Hepatocyte (in vitro differentiated cells): ENCODE data around the gene H6PD.

ENCODE experiments used
- CTCF ChIP-seq: fragments of 200-600 bp; sonication (generic); IDR thresholded peaks from 2 replicates; pipeline ENCODE4 v1.5.1; 2016; ENCODE audit warnings: antibody characterized with exemption, mild to moderate bottlenecking; ENCODE audit not compliant: poor library complexity
- EZH2 ChIP-seq: fragments of 200-600 bp; sonication (generic); IDR thresholded peaks from 2 replicates; pipeline ENCODE4 v1.6.1; 2016; ENCODE audit warnings: antibody characterized with exemption, mild to moderate bottlenecking, borderline replicate concordance

GRCh38 chr1:9275161-9275560 lies 40.6 kb downstream of the H6PD start:
- TF ChIP-seq EZH2: no peak
- TF ChIP-seq CTCF: no peak
